OCI-LY7 (cell line): ENCODE results near the gene TOP2A. TPM values are rescaled to one million over a fixed set of nuclear protein-coding genes. Genes with fewer than 3 reads are reported as not detected.

Experiments used
- BruUV-seq: library from RNA; stranded (reverse); fragments of 400-500 nt; replicated peaks from 2 replicates; lab custom pipeline; 2021; lab: Mats Ljungman, UMichigan
- CTCF ChIA-PET: fragments of 300-600 bp; sonication (Branson Sonifier 250); formaldehyde crosslinking; loops from one replicate; lab custom pipeline; 2022; ENCODE audit warnings: antibody characterized with exemption; ENCODE audit not compliant: unreplicated experiment; lab: Charles Lee
- POLR2A ChIA-PET: fragments of 300-600 bp; sonication (Branson Sonifier 250); formaldehyde crosslinking; loops from one replicate; lab custom pipeline; 2022; ENCODE audit warnings: antibody characterized with exemption; lab: Charles Lee
- DNase-seq: peaks from one replicate; pipeline ENCODE4 v3.0.0-alpha.2; 2015; ENCODE audit warnings: low spot score
- H2AFZ ChIP-seq: fragments of 200-600 bp; sonication (generic), shearing (Covaris generic); 2 replicates; pipeline ENCODE4 v1.6.1; 2014; ENCODE audit warnings: mild to moderate bottlenecking, antibody characterized with exemption, low read length, moderate library complexity
- H3K27ac ChIP-seq: fragments of 200-600 bp; sonication (generic); 2 replicates; pipeline ENCODE4 v1.5.1; 2014; ENCODE audit warnings: mixed run types, low read depth, mild to moderate bottlenecking, moderate library complexity, low read length, inconsistent platforms; ENCODE audit not compliant: poor library complexity, severe bottlenecking
- H3K36me3 ChIP-seq: fragments of 200-600 bp; sonication (generic); 2 replicates; pipeline ENCODE4 v1.6.1; 2014; ENCODE audit warnings: mild to moderate bottlenecking, antibody characterized with exemption, low read length, moderate library complexity, mixed read lengths; ENCODE audit not compliant: insufficient read depth
- H3K4me1 ChIP-seq: fragments of 200-600 bp; sonication (generic); 2 replicates; pipeline ENCODE4 v1.5.1; 2014; ENCODE audit warnings: mild to moderate bottlenecking, low read length; ENCODE audit not compliant: insufficient read depth, poor library complexity, severe bottlenecking
- H3K4me2 ChIP-seq: fragments of 200-600 bp; sonication (generic); 2 replicates; pipeline ENCODE4 v1.6.1; 2014; ENCODE audit warnings: mild to moderate bottlenecking, low read length
- H3K4me3 ChIP-seq: fragments of 200-600 bp; sonication (generic); 2 replicates; pipeline ENCODE4 v1.5.1; 2014; ENCODE audit warnings: mild to moderate bottlenecking, low read depth, low read length; ENCODE audit not compliant: poor library complexity, severe bottlenecking
- H3K79me2 ChIP-seq: fragments of 200-600 bp; sonication (generic); 2 replicates; pipeline ENCODE4 v1.6.1; 2016; ENCODE audit warnings: low read depth, mild to moderate bottlenecking, low read length, moderate library complexity, mixed read lengths; ENCODE audit not compliant: insufficient read depth
- H3K9me2 ChIP-seq: fragments of 200-600 bp; sonication (generic); 2 replicates; pipeline ENCODE4 v1.6.1; 2016; ENCODE audit warnings: mild to moderate bottlenecking, low read length, mixed read lengths; ENCODE audit not compliant: insufficient read depth
- H3K9me3 ChIP-seq: fragments of 200-600 bp; sonication (generic); 2 replicates; pipeline ENCODE4 v1.6.1; 2014; ENCODE audit warnings: mild to moderate bottlenecking, mixed run types, low read length, mixed read lengths
- H4K20me1 ChIP-seq: fragments of 200-600 bp; sonication (generic); 2 replicates; pipeline ENCODE4 v1.6.1; 2014; ENCODE audit warnings: mild to moderate bottlenecking, antibody characterized with exemption, low read length, moderate library complexity, mixed read lengths; ENCODE audit not compliant: insufficient read depth
- CTCF ChIP-seq: fragments of 200-600 bp; sonication (generic); conservative IDR thresholded peaks from 2 replicates; pipeline ENCODE4 v1.5.1; 2014; ENCODE audit warnings: mild to moderate bottlenecking, antibody characterized with exemption, low read length, moderate library complexity, mixed read lengths
- EZH2phosphoT487 ChIP-seq: fragments of 200-600 bp; sonication (generic); IDR thresholded peaks from 2 replicates; pipeline ENCODE4 v1.6.1; 2018; ENCODE audit warnings: low read depth, borderline replicate concordance, mild to moderate bottlenecking, mixed run types, antibody characterized with exemption, low read length, moderate library complexity, mixed read lengths
- intact Hi-C: fragments of 100-400 bp; cut with micrococcal nuclease; formaldehyde crosslinking; loops from one replicate; pipeline ENCODE4 v1.10.0; 2022; ENCODE audit not compliant: unreplicated experiment
- total RNA-seq, 2 experiments: library from RNA; depleted of rRNA in 1 of 2; stranded (reverse); fragments of >200 nt in 1 of 2; shearing (Covaris generic) in 1 of 2; gene quantifications; 2 replicates each; pipeline ENCODE4 v1.2.3, GENCODE V29; 2014 to 2022

Gene TOP2A
- total RNA-seq, 2 experiments from 2014 or later, result 293 to 340 TPM

GRCh38 chr17:40419559-40420331 lies 2.0 kb upstream of the TOP2A start:
- DNase-seq, result no peak
- H3K9me2 ChIP-seq, result no peaks in the 10 kb centered on the region
- H3K27ac ChIP-seq, result no peak overlapping the region
- no peak overlapping the region for H3K4me3 ChIP-seq
- H3K4me1 ChIP-seq, result peaks cover 31% of the 10 kb centered on the region
- TF ChIP-seq CTCF, result no peak
- TF ChIP-seq EZH2phosphoT487, result no peak
- ChIA-PET CTCF (no interaction called here), POLR2A (interaction anchor here (0.7 kb wide), 2 partner anchors 55 to 81 kb away, joined by 3 to 4 read pairs; partner anchors contain the start of gene GJD3)
- H2AFZ ChIP-seq, result no peak overlapping the region
- intact Hi-C loops, result loop anchor here (5.0 kb wide), 1 partner anchor 62 kb away; no protein-coding TSS in a partner anchor
- peaks cover 14% of the 10 kb centered on the region; the same call in 1 of the 2 replicates for H4K20me1 ChIP-seq
- no TSS peak for BruUV-seq
- peaks cover 29% of the 10 kb centered on the region for H3K79me2 ChIP-seq
- H3K36me3 ChIP-seq, result peaks cover 23% of the 10 kb centered on the region
- H3K4me2 ChIP-seq, result no peak overlapping the region
- H3K9me3 ChIP-seq, result no peaks in the 10 kb centered on the region

GRCh38 chr17:40418428-40418706 lies 671 bp upstream of the TOP2A start:
- peak overlapping the region; percentile 80 for H3K4me3 ChIP-seq
- POLR2A ChIA-PET, result interaction anchor here (0.9 to 1.2 kb wide), 5 partner anchors 11 to 140 kb away, joined by 3 read pairs; no protein-coding TSS in a partner anchor

More at GRCh38 chr17:40418428-40418706, 671 bp upstream of the TOP2A start:
- H3K9me3 ChIP-seq, result no peaks in the 10 kb centered on the region
- TF ChIP-seq CTCF, result no peak
- no peak for TF ChIP-seq EZH2phosphoT487
- intact Hi-C loops, result loop anchor here (5.0 kb wide), 1 partner anchor 61 kb away; no protein-coding TSS in a partner anchor
- no TSS peak for BruUV-seq
- peaks cover 31% of the 10 kb centered on the region for H3K4me1 ChIP-seq
- H3K79me2 ChIP-seq, result peaks cover 42% of the 10 kb centered on the region
- CTCF ChIA-PET, result interaction anchor here (0.6 to 1.0 kb wide), 2 partner anchors 20 to 58 kb away, joined by 3 read pairs; no protein-coding TSS in a partner anchor
- no peak for DNase-seq
- peak overlapping the region; percentile 41 for H3K27ac ChIP-seq
- peaks cover 36% of the 10 kb centered on the region for H3K36me3 ChIP-seq
- H4K20me1 ChIP-seq, result peaks cover 14% of the 10 kb centered on the region; the same call in 1 of the 2 replicates
- no peaks in the 10 kb centered on the region for H3K9me2 ChIP-seq
- H3K4me2 ChIP-seq, result peak overlapping the region; percentile 68
- H2AFZ ChIP-seq, result peak overlapping the region; percentile 99
